SH-SY5Y (cell line): ENCODE results near the gene UBXN10.

Experiments
- GATA2 ChIP-seq: IDR thresholded peaks from 2 replicates; pipeline ENCODE4 v1.6.1; 2011; ENCODE audit warnings: mild to moderate bottlenecking, low read depth, low read length
- GATA3 ChIP-seq: IDR thresholded peaks from 2 replicates; pipeline ENCODE4 v1.6.1; 2011; ENCODE audit warnings: low read depth, mild to moderate bottlenecking, low read length, moderate library complexity

Gene UBXN10

DNA sequence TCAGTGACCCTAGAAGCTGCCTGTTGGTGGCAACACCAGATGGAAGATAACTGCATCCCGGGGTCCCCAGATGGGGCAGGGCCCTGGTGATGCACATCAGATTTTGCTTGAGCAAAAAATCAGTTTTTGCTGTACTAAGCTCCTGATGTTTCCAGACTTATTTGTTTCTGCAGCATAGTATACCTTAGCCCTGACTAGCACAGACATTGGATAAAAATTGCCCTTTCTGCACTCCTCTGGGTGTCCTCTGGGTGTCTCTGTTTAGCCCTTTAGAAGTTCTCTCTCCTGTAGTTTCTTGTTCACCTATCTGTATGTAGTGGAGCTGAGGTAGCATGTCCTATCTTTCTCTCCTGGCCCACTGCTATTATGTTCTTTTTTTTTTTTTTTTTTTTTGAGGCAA is 30.7 kb downstream of the UBXN10 start:
- TF ChIP-seq GATA3 (no peak), GATA2 (no peak)

- TF ChIP-seq GATA3 (no peak), GATA2 (no peak)
Measured at GRCh38 chr1:20220036-20220435, 34.1 kb downstream of the UBXN10 start.

DNA sequence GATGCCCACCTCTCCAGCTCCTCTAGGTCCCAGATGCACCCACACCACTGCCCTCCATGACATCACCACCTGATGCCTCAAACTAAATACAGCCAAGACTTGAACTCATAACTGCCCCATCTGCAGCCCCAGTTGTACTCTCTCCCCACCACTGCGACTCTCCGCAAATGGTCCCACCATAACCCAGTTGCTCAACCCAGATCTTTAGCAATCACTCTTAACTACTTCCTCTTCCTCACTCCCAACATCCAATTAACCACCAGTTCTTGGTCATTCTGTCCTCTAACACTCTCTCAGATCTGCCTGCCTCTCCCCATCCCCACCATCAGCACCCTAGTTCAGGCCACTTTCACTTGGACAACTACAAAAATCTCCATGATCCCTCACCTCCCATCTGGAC is 37.2 kb downstream of the UBXN10 start:
- TF ChIP-seq GATA3, result no peak
- TF ChIP-seq GATA2, result no peak

DNA sequence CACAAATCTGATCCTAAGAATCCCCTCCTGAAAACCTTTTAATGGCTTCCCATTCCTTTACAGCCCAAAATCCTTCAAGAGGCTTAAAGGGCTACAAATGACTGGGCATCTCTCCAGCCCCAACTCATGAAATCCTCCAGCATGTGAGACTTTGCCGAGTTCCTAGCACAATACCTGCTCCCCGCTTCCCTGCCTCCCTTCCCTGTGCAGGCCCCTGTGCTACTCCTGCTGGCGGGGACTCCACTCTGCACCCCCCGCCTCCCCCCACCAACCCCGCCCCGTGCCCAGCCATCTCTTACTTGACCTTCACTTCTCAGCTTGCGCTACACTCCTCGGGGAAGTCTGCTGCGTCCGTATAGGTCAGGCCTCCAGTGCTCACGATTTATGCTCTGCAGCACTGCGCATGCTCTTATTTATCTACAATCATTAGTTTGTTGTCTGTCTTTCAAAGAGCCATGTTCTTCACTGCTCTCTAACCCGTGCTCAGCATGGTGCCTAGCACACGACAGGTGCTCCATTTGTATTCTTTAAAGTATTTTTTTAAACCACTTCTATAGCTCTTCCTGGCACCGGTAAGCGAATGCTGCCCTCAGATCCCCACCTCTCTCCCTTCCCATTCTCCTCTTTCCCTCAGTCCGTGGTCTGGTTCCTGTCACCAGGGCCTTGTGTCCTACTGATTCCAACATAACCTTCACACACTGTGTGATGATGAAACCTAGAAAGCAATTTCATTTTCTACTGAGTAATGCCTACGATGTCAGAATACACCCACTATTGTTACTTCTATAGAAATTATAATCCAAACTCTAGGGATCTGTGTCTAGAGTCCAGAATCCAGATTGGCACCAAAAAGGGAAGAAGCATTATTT is 37.9 kb downstream of the UBXN10 start:
- no peak for TF ChIP-seq GATA2
- no peak for TF ChIP-seq GATA3

GRCh38 chr1:20224546-20224945 is 38.6 kb downstream of the UBXN10 start:
- TF ChIP-seq GATA3 (no peak), GATA2 (no peak)

- no peak for TF ChIP-seq GATA3
- TF ChIP-seq GATA2, result no peak
Measured at GRCh38 chr1:20227704-20228103, 41.8 kb downstream of the UBXN10 start.

GRCh38 chr1:20228314-20228825 is 42.5 kb downstream of the UBXN10 start:
- TF ChIP-seq GATA3 (no peak), GATA2 (no peak)

- TF ChIP-seq GATA2 (no peak), GATA3 (no peak)
Measured at GRCh38 chr1:20229171-20229570, 43.3 kb downstream of the UBXN10 start.

- TF ChIP-seq GATA2, result peak; percentile 58
Measured at GRCh38 chr1:20232564-20232963, 46.7 kb downstream of the UBXN10 start.

DNA sequence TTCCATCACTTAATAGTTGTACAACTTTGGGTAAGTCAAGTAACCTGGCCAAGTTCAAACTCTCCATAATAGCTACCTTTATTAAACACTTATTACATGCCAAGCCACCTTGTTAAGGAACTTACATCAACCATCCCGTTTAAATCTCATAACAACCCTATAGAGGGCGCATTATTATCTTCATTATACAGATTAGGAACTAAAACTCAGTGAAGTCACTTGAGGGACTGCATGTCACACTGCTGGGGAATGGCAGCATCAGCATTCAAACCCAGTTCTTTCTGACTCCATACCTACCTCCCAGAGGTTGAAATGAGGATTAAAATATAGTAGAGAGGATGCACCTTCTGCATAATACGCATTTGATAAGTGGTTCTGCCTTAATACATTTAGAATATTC is 47.5 kb downstream of the UBXN10 start:
- no peak for TF ChIP-seq GATA2
- no peak for TF ChIP-seq GATA3

DNA sequence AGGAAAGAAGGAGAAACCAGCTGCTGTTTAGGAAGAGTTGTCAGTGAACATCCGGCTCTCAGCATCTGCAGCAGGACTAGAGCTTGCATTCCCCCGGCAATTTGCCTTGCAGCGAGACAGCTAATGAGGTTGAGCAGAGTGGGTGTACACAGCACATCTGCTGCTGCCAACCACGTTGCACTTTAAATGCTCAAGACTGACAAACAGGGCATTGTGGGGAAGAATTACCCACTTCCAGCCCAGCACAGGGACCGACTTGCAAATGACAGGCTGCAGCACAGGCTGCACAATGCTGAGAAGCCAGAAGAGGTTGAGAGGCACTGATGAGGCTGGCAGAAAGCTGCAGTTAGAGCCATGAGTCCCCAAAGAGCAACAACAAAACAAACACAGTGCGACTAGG is 48.0 kb downstream of the UBXN10 start:
- TF ChIP-seq GATA2 (no peak), GATA3 (no peak)

- TF ChIP-seq GATA2 (no peak), GATA3 (no peak)
Measured at GRCh38 chr1:20234788-20235535, 49.1 kb downstream of the UBXN10 start.

- no peak for TF ChIP-seq GATA3
- TF ChIP-seq GATA2, result no peak
Measured at GRCh38 chr1:20237646-20238045, 51.8 kb downstream of the UBXN10 start.

DNA sequence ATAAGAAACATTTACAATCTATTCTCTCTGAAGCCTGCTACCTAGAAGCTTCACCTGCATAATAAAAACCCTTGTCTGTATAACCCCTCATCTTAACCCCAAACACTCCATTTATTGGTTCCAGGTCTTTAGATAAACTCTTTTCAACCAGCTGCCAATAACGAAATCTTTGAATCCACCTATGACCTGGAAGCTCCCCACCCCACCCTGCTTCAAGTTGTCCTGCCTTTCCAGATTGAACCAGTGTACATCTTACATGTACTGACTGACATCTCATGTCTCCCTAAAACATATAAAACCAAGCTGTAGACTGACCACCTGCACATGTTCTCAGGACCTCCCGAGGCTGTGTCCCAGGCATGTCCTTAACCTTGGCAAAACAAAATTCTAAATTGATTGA is 54.1 kb downstream of the UBXN10 start:
- TF ChIP-seq GATA3 (no peak), GATA2 (no peak)

GRCh38 chr1:20242890-20243479 is 57.1 kb downstream of the UBXN10 start:
- TF ChIP-seq GATA3 (no peak), GATA2 (no peak)
